NCI-H2196 treated with DMSO at 0.1 percent for 48 hours (cell line): ENCODE data around the gene PROK1.

Experiments
- DNase-seq: peaks from one replicate; lab custom pipeline; 2025; ENCODE audit not compliant: unreplicated experiment; lab: John Stamatoyannopoulos, UW

The PROK1 gene

GRCh38 chr1:110464340-110464739 lies 13.4 kb downstream of the PROK1 start:
- DNase-seq, result no peak

DNA sequence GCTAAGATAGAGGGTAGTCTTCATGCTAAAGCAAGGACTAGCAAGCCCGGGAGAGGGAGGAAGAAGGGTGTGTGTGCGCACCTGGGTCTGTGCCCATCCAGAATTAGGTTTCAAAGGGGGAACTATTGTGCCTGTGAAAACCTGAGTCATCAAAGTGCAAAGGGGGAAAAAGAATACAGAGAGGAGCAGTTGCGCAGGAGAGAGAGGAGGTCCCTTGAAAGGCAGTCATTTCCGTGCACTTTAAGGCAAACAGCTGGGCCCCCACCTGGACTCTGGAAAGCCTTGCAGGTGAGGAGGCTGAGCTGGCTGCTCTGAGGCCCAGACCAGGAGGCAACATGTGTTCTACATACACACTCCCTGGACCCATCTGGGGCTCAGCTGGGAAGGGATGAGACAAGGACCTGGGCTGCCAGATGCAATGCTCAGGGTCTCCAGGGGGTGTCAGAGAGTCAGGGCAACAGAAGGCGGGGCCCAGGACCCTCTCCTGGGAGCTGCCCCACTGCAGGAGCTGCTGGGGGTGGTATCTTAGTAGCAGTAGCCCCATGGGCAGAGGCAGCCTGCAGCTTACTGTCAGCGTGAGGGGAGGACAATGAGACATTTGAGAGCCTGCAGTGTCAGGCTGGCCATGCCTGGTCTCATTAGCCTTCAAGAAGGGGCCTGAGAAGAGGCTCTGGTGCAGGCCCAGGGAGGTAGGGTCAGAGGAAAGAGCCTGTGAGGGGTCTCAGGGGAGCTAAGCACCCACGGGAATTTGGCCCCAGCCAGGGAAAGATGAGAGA lies 14.3 kb downstream of the PROK1 start:
- DNase-seq, result no peak

DNA sequence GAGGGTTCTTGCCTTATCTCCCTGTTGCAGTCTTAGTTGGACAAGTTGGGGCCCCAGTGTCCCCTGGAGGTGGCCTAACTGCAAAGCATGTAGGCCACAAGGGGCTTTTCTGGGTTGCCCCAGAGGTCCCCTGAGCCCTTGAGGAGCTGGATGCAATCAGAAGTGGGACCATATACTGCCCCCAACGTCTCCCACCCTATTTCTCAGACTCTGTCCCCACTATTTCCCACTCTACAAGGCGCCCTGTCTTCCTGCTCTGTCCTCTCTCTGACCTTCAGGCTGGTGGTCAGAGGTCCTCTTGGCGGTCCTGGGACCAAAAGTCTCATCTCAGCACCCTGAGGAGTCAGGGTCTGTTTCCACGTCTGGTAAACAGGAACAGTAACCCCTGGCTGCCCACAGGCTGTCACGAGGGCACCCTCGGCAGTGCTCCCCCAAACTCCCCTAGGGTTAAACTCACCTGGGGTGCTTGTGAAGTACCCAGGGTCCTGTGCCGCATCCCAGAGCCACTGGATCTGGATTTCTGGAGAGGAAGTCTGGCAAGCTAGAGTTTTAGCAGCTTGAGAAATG lies 14.9 kb downstream of the PROK1 start:
- DNase-seq, result no peak

DNA sequence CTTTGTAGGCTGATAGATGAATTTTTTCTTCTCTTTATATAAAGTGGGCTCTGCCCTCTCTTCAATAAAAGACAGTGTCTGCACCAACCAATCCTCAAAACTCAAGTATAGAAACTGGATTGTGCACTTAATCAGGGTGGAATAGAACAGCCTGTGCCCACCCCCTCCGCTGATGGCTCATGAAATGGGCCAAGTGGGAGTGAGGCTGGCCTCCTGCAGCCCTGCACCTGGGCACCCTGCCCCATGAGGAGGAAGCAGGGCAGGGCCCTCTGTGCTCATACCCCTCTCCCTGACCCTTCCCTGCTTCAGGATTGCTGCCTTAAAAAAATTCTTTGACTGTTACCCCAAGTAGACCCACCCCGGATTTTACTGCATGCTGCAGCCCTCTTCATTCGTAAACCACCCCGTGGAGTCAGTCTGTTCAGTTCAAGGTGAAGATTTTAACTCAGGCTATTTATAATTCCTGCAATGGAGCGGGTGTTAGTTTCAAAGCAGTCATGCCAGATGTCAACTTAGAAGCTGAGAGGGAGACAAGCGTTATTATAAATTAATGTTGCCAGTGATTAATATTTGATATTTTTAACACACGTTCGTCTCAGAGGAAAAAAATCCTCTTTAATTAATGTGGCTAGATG lies 15.8 kb downstream of the PROK1 start:
- DNase-seq, result no peak

- no peak for DNase-seq
Observed at GRCh38 chr1:110471131-110471530, 20.2 kb downstream of the PROK1 start.

- no peak for DNase-seq
Observed at GRCh38 chr1:110472546-110472945, 21.6 kb downstream of the PROK1 start.

GRCh38 chr1:110474444-110474843 lies 23.5 kb downstream of the PROK1 start:
- DNase-seq, result no peak

DNA sequence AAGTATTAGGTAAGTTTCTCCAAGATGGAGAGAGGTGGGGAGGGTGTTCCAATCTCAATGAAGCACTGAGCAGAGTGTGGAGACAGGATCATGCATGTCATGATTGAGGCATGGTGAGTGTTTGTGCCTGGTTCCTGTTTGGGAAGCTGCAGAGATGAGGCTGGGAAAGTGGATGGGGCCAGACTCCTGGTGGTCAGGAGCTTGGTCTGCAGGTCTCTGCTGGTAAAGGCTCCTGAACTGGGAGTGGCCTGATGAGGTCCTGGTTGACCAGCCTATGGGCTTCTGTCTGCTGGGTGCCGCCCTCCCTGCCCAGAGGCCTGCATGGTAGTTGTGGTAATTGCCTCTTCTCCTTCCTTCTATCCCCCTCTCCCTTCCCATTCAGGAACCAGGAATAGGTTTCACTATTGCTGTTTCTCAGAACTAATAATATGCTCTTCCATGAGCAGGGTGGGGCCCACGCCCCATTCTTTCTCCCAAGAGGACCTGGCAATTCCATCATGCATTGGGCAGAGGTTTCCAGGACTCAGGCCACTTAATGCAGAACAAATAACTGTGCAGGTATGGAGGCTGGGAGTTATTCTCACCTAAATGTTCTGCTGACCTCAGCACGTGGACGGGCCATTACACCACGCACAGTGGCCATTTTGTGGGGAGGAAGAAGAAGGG lies 24.5 kb downstream of the PROK1 start:
- DNase-seq, result no peak

DNA sequence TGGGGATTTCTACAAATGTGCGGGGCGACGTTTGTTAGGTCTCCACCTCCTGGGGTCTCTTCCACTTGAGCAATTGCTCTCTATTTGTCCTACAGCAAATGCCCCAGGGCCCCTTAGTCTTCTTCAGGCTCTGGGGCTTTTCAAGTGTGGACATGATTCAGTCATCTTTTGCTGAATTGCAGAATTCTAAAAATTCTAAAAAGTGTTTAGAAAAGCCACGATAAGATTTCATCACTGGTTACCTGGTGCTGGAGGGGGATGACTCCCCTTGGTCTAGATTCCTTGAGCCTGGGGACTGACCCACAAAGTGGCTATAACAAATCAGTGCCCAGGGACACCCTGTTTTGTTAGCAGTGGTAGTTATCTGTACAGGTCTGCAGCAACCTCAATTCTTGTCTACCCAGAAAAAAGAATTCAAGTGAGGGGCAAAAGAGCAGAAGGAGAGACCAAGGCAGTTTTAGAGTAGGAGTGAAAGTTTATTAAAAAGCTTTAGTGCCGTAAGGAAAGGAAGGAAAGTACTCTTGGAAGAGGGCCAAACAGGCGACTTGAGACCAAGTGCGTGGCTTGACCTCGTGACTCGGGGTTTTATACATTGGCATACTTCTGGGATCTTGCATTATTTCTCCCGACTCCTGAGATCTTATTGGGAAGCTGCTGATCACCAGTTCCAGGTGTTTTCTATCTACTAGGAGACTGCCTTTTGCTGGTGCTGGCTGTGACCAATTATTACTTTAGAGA lies 25.2 kb downstream of the PROK1 start:
- DNase-seq, result no peak

- DNase-seq, result no peak
Observed at GRCh38 chr1:110477041-110477440, 26.1 kb downstream of the PROK1 start.

DNA sequence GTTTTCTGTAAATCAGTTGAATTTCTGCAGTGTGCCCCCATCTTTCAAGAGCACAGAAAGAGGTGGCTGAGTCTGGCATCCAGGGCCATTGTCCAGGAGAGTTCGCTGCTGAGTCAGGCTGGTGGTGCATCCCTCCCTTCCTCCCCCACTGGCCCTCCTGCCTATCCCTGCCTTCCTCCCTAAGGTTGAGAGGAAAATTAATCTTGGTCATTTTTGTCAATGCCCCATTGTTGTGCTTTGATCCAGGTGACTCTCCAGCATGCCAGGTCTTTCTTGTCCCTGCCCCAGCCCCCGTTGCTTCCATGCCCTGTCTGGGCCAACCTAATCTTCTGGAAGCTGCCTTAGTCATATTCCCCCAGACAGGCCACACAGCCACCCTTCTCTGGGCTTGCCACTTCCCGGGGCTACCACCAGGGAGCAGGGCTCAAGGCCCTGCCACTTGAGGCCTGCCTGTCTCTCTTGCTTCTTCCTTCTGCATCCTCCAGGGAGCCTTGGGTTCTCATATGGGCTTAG lies 26.6 kb downstream of the PROK1 start:
- no peak for DNase-seq

DNA sequence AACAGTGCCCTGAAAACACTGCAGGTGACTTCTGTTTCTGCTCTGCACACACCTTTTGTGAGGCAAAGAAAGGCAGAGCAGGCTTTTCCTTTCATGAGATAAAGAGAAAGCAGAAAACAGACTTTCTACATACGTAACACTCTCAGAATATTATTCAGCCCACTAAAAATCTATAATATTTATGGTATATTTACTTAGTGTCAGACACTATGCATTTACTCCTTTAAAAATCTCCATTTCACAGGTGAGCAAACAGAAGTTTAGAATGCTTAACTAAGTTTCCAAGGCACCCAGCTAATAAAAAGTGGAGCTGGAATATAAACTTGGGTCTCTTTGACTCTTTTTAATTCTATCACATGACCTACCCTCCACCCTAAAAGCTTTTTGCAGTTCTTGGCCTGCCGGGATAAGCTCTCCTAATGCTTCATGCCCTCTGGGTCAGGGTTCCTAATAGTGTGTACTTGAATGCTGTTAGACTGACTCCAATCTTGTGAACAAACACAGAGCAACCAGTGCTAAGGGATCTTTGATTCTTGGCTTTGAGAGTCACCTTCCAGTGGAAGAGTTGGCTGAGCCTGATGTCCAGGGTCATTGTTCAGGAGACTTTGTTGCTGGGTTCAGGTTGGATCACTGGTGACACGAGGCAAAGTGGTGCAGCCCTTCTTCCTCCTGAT lies 27.2 kb downstream of the PROK1 start:
- no peak for DNase-seq

GRCh38 chr1:110478886-110479285 lies 27.9 kb downstream of the PROK1 start:
- DNase-seq, result no peak

DNA sequence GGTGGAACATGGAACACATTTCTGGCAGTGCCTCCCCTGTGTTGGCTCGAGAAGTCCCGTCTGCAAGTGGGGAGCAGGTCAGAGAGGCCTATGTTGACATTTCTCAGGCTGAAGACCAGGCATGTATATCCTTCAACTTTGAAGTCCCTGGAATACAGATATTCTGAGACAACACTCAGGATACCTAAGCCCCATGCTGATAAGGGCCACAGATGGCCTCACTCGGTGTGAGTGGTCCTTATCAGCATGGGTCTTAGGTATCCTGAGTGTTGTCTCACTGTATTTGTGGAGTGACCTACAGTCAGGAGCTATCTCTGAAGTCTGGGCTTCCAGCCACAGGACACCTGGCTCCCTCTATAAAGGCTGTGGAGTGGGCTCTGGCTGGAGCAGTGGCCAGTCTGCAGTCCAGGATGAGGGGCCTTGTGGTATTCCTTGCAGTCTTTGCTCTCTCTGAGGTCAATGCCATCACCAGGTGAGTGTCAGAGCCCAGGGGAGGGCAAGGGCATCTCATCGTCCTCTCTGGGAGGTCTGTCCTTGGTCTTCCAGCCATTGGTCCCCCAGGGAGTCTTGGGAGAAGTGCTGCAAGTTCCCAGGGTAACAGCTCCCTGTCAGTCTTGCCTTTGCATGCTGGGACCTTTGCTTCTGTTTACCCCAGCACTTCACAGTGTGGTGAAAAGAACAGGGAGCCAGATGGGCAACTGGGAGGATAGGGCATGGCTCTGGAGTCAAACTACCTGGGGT lies 29.6 kb downstream of the PROK1 start:
- DNase-seq, result no peak

- no peak for DNase-seq
Observed at GRCh38 chr1:110481968-110482623, 31.1 kb downstream of the PROK1 start.

DNA sequence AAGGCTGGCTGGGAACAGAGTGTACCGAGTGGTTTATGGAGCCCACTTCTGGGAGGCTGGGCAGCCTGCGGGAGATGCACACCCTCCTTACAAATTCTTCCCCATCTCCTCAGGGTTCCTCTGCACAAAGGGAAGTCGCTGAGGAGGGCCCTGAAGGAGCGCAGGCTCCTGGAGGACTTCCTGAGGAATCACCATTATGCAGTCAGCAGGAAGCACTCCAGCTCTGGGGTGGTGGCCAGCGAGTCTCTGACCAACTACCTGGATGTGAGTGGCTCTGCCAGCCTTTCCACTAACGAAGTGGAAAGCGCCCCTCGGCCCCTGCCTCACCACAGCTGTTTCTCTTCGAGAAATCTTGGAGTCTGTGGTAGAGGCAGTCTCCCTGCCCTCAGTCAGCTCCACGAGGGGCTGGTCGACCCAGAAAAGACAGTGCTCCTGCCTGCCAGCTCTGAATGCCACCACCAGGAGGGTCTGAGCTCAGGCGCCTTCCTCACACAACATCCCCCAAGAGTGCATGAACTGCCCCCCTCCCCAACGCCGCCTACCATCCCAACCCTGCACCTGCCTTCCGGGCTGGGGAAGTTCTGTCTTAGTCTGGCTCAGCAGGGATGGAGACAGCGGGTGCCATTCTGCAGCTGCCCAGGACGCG lies 31.8 kb downstream of the PROK1 start:
- no peak for DNase-seq

DNA sequence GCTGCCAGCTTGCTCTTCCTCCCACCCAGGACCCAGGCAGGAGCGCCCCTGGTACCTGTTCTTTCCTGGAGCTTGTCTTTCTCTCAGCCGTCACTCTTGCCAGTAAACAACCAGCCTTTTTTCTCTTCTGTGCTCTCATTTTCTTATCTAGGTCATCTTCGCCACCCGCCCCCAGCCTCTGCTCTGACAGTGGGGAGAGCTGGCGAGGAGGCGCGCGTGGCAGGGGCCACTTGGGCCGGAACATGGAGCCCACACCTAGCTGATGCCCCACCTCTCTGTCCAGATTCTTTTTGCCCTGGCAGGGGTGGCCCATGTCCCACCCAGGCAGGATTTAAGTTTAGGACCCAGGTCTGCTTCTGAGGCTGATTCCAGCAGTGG lies 32.3 kb downstream of the PROK1 start:
- DNase-seq, result no peak

DNA sequence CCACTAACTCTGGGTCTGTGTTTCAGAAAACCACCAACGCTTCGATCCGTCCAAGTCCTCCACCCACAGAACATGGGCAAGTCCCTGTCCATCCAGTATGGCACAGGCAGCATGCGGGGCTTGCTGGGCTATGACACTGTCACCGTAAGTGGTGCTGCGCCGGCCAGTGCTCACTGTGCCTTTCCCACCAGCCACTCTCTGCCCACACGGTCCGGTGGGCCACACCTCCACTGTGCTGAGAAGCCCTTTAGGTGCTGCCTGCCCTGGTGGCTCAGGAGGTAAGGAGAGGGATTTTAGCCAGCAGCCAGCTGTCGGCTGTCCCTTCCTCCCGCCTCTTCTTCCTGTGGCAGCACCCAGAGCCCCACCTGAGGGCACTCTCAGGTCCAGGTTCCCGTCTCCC lies 33.9 kb downstream of the PROK1 start:
- DNase-seq, result no peak

DNA sequence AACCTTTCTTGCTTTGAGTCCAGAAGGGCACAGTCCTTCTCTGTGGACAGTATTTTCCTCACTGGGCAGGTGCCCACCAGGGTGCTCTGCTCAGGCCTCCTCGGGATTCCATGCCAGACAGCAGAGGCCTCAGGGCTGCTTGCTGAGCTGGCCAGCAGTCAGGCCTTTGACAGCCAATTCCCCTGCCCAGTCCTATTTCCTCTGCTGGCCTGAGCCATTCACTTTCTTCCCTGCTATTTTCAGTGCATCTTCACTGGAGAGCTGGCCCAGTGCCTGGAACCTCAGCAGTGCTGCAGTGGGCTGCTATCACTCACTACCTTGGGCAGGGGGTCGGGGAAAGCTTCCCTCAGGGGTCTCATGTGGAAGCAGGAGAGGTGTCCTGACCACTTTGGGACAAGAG lies 34.8 kb downstream of the PROK1 start:
- no peak for DNase-seq
